Fibroblast of pulmonary artery (primary cell): ENCODE data around the gene ACTL9.
"Not testable (repeated sequence)": the region's sequence is repeated elsewhere in the genome, so short reads cannot be mapped to it uniquely, and the experiment has no call there.

Experiments
- DNase-seq: peaks from one replicate; pipeline ENCODE4 v3.0.0-alpha.2; 2010; ENCODE audit warnings: low read depth
- H3K4me3 ChIP-seq: replicated peaks from 2 replicates; pipeline ENCODE4 v1.5.1; 2011; ENCODE audit warnings: low read depth, mild to moderate bottlenecking, control low read depth, low read length, moderate library complexity
- TF ChIP-seq, protein P1 (sequence below): IDR thresholded peaks from 2 replicates; pipeline ENCODE4 v1.5.1; 2011; ENCODE audit warnings: mild to moderate bottlenecking, control low read depth, low read length, inconsistent platforms; ENCODE audit errors: missing control alignments

The ACTL9 gene, protein sequence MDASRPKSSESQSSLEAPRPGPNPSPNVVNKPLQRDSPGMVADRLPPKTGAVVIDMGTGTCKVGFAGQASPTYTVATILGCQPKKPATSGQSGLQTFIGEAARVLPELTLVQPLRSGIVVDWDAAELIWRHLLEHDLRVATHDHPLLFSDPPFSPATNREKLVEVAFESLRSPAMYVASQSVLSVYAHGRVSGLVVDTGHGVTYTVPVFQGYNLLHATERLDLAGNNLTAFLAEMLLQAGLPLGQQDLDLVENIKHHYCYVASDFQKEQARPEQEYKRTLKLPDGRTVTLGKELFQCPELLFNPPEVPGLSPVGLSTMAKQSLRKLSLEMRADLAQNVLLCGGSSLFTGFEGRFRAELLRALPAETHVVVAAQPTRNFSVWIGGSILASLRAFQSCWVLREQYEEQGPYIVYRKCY

DNA sequence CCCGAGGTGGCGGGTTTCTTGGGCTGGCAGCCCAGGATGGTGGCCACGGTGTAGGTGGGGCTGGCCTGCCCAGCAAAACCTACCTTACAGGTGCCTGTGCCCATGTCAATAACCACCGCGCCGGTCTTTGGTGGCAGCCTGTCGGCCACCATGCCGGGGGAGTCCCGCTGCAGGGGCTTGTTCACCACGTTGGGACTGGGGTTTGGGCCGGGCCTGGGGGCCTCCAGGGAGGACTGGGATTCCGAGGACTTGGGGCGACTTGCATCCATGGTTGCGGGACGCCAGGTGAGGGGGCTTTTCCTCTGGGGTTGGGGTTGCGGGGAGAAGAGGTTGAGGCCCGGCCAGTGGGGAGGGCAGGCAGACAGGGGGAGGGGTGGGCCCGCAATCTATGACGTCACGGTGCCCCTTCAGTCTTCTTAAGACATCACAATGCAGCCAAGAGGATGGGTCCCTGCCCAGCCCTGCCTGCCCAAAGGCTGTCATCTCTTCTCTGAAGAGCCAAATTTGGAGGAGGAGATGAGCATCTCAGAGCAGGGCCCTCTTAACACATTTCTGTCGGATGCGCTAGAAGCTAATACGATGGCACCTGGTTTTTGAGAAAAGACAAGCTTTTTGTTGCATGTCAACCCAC is at the start of gene ACTL9:
Gene ACTL9, minus strand, starts transcription at position 363 of the 631 bp plus-strand sequence. Its CDS starts 94 bp downstream, at position 269.
- no peak within 1 kb of the TSS for H3K4me3 ChIP-seq
- no peak for DNase-seq
- TF ChIP-seq, protein P1, sequence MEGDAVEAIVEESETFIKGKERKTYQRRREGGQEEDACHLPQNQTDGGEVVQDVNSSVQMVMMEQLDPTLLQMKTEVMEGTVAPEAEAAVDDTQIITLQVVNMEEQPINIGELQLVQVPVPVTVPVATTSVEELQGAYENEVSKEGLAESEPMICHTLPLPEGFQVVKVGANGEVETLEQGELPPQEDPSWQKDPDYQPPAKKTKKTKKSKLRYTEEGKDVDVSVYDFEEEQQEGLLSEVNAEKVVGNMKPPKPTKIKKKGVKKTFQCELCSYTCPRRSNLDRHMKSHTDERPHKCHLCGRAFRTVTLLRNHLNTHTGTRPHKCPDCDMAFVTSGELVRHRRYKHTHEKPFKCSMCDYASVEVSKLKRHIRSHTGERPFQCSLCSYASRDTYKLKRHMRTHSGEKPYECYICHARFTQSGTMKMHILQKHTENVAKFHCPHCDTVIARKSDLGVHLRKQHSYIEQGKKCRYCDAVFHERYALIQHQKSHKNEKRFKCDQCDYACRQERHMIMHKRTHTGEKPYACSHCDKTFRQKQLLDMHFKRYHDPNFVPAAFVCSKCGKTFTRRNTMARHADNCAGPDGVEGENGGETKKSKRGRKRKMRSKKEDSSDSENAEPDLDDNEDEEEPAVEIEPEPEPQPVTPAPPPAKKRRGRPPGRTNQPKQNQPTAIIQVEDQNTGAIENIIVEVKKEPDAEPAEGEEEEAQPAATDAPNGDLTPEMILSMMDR = no peak

GRCh38 chr19:8739291-8740065 is 40.9 kb upstream of the ACTL9 start:
- H3K4me3 ChIP-seq, DNase-seq: not testable (repeated sequence)

GRCh38 chr19:8738377-8738776 is 39.8 kb upstream of the ACTL9 start:
- no peak overlapping the region for H3K4me3 ChIP-seq
- DNase-seq = no peak
- TF ChIP-seq, protein P1 = no peak

- TF ChIP-seq, protein P1 = no peak
These were observed 33.0 kb upstream of the ACTL9 start for GRCh38 chr19:8731428-8732169.

GRCh38 chr19:8724276-8724675 is 25.7 kb upstream of the ACTL9 start:
- TF ChIP-seq, protein P1 = no peak
- no peak for DNase-seq

More at GRCh38 chr19:8731428-8732169, 33.0 kb upstream of the ACTL9 start:
- no peak for DNase-seq
- H3K4me3 ChIP-seq = no peak overlapping the region

DNA sequence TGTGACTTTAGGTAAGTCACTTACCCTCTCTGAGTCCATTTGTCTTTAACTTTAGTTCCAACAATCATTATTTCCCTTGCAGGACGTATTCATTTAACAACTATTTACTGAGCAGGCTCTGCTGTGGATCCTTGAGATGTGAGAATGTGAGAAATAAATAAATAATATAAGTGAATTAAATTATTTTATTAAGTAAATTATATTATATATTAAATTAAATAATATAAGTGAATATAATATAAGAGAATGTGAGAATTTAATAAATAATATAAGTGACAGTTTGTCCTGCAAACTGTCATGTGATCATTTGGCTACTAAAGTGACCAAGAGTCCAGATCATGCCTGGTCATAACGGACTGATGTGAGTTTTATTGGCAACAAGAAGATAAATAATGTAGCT is 23.4 kb upstream of the ACTL9 start:
- TF ChIP-seq, protein P1 = no peak
- H3K4me3 ChIP-seq = no peak overlapping the region
- no peak for DNase-seq

More at GRCh38 chr19:8724276-8724675, 25.7 kb upstream of the ACTL9 start:
- H3K4me3 ChIP-seq = no peak overlapping the region

- TF ChIP-seq, protein P1 = no peak
- DNase-seq = no peak
- no peak within 1 kb of the TSS for H3K4me3 ChIP-seq
These were observed 22.7 kb upstream of the ACTL9 start, which contains the start of gene OR2Z1 for GRCh38 chr19:8721334-8721733. Gene OR2Z1 (plus strand): TSS chr19:8721634. CDS start chr19:8731029, 9,395 bp downstream.

DNA sequence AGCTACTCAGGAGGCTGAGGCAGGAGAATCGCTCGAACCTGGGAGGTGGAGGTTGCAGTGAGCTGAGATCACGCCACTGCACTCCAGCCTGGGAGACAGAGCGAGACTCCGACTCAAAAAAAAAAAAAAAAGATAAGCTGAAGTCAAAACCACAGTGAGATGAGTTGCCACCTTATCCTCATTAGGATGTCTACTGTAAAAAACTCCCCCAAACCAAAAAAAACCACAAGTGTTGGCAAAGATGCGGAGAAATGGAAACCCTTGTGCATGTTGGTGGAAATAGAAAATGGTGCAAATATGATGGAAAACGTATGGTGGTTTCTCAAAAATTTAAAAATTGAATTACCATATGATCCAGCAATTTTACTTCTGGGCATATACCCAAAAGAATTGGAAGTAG is 11.7 kb upstream of the ACTL9 start:
- H3K4me3 ChIP-seq, DNase-seq: not testable (repeated sequence)
